GM04503 (cell line): ENCODE data around the gene CFAP410.
"Not testable (repeated sequence)": the region's sequence is repeated elsewhere in the genome, so short reads cannot be mapped to it uniquely, and the experiment has no call there.

ENCODE experiments used
- DNase-seq: peaks from one replicate; pipeline ENCODE4 v3.0.0-alpha.2; 2012; ENCODE audit warnings: low read depth

The CFAP410 gene

DNA sequence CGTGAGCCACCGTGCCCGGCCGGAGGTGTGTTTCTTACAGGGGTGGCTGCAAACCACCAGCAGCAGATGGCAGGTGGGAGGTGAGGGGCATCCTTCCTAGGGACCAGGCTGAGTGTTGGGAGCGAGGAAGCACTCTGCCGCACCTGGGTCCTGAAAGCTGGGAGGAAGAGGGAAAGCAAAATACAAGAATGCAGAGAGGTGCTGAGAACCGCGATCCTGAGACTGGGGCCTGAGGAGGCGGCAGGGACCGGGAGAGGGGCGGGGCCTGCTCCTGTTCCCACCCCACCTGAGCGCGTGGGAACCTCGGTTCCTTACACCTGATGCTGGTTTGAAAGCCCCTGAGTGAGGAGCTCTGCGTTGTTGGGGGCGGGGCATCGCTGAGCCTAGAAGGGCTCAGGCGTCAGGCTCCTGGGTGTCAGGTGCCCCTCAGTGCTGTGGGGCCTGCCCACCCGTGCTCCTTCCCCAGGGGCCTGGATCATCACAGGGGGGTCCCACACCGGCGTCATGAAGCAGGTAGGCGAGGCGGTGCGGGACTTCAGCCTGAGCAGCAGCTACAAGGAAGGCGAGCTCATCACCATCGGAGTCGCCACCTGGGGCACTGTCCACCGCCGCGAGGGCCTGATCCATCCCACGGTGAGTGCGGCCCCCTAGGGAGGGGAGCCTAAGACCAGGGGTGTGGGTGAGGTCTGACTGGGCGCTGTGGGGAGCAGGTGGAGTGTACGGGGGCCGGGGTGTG, 29.7 kb upstream of the CFAP410 start:
- no peak for DNase-seq

GRCh38 chr21:44366586-44367211, 27.5 kb upstream of the CFAP410 start:
- no peak for DNase-seq

- no peak for DNase-seq
These were observed 26.9 kb upstream of the CFAP410 start for GRCh38 chr21:44365967-44366585.

- no peak for DNase-seq
These were observed 26.2 kb upstream of the CFAP410 start for GRCh38 chr21:44365251-44365966.

- no peak for DNase-seq
These were observed 25.2 kb upstream of the CFAP410 start for GRCh38 chr21:44364151-44365053.

- DNase-seq, result no peak
These were observed 24.1 kb upstream of the CFAP410 start for GRCh38 chr21:44363278-44363677.

DNA sequence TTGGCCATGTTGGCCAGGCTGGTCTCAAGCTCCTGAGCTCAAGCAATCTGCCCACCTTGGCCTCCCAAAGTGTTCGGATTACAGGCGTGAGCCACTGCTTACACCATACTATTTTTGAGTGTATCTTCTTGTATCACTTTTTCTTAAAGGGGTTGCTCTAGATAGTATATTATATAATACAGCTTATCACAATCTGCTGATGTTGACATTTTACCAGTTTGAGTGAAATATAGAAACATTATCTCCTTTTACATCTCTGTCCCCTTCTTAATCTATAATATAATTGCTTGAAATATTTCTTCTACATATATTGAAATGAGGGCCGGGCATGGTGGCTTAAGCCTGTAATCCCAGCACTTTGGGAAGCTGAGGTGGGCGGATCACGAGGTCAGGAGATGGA, 22.7 kb upstream of the CFAP410 start:
- DNase-seq, result not testable (repeated sequence)

- DNase-seq, result no peak
These were observed 21.0 kb upstream of the CFAP410 start for GRCh38 chr21:44360159-44360558.

GRCh38 chr21:44359396-44359795, 20.2 kb upstream of the CFAP410 start:
- no peak for DNase-seq

- no peak for DNase-seq
These were observed 18.1 kb upstream of the CFAP410 start for GRCh38 chr21:44357064-44357837.

GRCh38 chr21:44356636-44357035, 17.4 kb upstream of the CFAP410 start:
- DNase-seq, result no peak

- no peak for DNase-seq
These were observed 17.0 kb upstream of the CFAP410 start for GRCh38 chr21:44356160-44356559.

- DNase-seq, result no peak
These were observed 15.9 kb upstream of the CFAP410 start for GRCh38 chr21:44354775-44355771.

DNA sequence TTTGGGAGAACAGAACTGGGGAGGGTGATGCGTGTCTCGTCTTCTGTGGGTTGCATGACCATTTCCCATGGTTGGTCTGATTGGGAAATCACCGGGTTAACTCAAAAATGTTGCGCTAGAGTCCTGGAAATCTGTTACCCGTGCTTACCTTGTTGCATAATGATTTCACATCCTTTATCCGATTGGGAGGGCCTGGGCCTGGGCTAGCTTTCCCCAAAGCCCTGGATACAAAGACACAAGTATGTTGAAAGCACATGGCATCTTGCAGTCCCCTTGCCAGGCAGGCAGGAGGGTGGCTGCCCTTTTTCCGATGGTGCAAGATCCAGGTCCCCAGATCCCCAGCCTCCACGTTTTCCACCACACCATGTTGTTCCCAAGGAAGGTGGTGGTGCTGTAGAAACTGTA, 14.8 kb upstream of the CFAP410 start:
- DNase-seq, result no peak

- DNase-seq, result no peak
These were observed 14.2 kb upstream of the CFAP410 start, which contains the start of gene TRPM2 for GRCh38 chr21:44353191-44353970. TSS of gene TRPM2 (plus strand) at chr21:44353621. CDS start at chr21:44353701, 80 bp downstream.

DNA sequence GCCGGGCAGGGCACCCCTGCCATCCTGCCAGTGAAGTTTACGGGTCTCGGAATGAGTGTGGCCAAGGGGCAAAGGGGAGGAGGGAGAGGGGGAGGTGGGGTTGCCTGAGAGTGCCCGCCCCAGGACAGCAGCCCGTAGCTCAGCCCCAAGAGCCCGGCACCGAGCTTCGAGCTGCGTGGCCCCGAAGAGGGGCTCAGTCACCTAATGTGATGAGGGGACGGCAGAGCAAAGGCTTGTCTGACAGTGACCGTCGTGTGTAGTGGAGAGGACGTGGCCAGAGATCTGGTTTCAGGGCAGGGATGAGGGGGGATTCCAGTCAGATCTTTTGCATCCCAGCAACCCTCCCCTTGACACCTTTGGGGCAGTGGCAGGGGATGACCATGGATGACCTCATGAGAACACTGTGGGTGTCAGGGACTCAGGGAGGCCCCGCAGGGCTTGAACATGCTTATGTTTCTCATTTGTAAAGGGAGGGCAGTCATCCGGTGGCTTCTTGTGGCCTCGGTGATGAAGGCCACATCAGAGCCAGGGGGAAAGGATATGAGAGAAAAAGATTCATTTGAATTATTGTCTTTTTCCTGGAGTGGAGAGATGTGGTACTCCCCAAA, 13.2 kb upstream of the CFAP410 start:
- DNase-seq, result no peak

DNA sequence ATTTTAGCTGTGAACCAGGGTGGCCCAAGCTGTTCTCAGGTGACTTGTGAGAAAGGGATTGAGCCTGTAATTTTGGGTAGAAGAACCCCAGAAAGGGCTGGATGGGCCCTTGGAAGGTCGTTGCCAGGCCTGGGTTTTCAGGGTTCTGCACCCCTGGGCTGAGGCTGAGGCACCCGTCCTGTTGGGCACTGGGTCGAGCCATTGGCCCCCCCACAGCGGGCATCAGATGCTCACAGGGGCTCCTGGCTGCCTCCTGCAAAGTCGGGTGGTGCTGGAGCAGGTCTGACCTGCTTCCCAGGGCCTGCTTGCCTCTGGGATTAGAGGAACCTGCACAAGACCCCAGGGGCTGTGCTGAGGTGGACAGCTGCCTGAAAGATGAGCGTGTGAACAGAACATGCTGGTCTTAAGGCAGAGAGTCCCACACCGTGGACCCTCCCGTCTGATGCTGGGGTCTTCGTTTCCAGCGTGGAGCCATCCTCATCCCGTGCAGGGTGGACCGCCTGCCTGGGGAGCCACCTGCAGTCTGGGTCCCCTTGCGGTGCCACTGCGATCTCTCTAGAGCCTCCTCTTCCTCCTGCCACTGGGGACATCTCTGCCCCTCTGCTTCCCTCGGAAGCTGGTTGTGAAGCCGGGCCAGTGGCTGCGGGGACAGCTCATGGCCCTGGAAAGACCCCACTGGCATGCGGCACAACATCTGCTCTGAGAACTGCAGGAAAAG, 12.5 kb upstream of the CFAP410 start:
- DNase-seq, result no peak
